DLD1 (cell line): ENCODE results near the gene FBF1.

Source experiments
- in situ Hi-C: cut with HindIII; loops from 2 replicates; pipeline ENCODE4 v1.10.0; 2017; ENCODE audit warnings: low sequenced_read_pairs

FBF1 gene

DNA sequence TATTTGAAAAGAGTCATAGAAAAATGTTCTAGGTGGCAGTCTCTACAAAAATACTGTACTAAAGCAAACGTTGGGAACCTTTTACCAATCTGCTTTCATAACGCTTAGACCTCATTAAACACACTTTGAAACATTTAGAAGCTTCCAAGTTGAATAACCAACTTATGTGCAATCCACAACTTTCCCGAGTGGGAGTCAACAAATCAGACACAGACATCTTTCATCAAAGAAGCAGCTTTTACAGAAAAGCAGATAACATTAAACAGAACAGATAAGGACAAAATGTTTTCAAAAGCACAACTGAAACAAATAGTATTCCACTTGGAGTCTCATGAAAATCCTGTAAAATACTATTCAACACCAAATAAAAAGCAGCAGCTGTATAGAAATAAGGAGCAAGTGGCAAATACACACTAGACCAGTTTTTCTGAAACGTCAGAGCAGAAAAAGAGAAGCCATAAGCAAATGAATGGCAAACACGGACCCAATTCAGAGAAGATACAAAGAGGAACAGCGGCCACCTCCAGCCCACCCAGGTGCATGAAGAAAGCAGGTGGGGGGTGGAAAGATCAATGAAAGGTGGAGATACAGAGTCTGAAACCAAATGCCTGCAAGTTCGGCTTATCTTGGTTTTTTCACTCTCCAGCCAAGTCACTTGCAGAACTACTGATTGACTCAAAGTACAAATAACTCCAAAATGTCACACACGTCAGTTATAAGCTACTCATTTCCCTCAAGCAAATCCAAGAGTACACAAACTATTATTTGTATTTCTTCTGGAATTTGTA lies 18.4 kb upstream of the FBF1 start:
- in situ Hi-C loops, result no loop called here

DNA sequence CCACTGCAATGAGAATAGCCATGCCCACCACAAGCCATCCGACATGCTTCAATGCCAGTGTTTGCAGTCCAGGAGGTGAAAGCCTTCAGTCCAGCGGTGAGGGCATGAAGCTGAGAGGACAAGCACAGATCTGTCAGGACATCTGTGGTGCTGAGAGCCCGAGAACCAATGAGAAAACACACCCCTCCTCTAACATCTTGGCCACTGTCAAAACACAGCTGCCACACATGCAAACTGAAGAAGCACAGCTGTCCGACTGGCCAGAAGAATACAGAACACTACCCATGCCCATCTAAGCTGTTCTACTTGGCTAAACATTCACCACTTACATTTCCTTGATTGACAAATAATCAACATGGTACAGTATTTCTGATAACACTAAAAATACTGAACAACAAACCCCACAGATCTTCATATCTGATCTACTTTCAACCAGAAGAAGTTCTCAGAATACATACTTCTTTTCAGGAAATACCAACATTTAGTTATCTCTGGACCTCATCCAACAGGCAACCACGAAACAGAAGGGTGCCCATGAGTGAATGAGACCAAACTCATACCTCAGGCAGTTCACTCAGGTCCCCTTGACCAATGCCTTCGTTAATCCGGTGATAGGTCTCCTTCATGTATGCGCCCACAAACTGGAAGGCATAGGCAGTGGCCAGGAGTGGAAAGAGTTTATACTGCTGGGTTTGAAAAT lies 10.2 kb upstream of the FBF1 start:
- in situ Hi-C loops, result no loop called here

DNA sequence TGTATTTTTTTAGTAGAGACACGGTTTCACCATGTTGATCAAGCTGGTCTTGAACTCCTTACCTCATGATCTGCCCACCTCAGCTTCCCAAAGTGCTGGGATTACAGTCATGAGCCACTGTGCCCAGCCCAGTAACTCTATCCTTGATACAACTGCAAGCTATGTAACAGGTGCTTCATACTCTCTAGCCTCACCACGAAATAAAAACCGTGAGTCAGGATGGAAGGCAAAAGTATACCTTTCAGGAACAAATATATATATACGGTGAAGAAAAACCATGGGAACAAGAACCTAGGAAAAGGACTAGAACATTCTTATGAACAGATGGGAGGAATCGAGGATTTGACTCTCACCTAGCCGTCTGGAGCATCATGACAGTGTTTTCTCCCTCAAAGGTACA lies 9.6 kb upstream of the FBF1 start:
- in situ Hi-C loops, result no loop called here

DNA sequence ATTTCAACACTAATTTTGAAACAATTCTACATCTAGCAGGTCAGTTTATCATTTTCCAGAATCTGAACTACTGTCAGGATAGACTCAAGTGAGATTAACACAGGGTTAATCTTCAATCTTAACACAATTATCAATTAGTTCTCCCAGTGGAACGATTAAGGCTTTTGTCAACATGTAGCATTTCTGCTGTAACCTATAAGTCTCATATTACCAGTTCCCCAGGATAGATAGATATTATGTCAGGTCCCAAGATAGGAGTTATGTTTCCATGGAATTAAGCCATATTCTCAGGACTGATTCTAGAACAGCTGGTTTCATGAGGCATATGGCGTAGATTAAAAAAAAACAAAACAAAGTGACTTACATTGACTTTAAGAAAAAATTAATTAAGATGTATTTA lies 4.4 kb upstream of the FBF1 start:
- in situ Hi-C loops, result no loop called here

DNA sequence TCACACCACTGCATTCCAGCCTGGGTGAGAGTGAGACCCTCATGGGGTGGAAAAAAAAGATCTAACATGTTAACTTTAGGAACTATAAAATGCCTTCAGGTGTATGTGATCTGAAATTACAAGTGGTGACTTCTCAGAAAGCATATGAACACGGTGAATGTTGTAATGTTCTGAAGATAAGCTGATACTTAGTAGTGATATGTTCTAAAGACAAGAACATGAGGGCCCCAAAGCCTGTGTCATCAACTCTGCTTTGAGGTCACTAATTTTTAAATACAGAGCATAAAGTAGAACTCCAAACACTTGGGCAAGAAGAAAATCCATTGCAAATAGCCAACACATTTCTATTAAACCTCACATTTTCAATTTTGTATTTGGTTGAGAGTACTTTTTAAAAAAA lies 2.6 kb upstream of the FBF1 start:
- in situ Hi-C loops, result no loop called here

DNA sequence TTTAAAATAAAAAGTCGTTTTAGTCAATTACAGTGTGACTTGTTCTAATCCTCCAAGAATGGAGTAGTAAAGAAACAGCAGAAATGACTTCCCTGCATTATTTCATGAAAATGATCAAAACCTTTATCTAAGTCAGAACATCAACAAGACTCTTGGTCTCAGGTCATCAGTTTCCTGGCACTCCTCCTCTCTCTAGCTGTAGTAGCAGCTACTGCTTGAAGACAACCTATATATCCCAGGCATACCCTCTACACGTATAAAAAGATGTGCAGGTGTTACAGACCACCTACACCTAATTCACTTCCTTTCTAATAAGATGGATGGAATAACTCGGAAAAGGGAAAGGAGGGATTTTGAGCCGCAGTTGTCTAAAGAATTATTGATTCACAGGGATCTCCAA lies 1.6 kb upstream of the FBF1 start:
- in situ Hi-C loops, result no loop called here

DNA sequence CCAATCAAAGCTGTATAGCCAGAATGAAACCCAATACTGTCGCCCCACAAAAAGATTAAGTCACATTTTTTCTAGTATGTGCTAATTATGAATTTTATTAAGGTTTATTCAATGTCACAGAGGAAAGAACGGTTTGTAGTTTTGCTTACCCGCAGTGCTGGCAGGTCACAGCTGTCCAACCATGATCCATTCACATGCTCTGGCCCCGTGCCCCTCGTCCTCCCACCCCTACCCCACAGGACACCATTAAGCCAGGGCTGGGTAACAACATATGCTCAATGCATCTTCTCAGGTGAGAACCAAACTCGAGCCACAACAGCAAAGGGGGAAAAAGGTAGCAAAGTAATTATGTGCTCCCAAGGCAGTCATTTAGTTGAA lies 589 bp upstream of the FBF1 start:
- in situ Hi-C loops, result no loop called here

DNA sequence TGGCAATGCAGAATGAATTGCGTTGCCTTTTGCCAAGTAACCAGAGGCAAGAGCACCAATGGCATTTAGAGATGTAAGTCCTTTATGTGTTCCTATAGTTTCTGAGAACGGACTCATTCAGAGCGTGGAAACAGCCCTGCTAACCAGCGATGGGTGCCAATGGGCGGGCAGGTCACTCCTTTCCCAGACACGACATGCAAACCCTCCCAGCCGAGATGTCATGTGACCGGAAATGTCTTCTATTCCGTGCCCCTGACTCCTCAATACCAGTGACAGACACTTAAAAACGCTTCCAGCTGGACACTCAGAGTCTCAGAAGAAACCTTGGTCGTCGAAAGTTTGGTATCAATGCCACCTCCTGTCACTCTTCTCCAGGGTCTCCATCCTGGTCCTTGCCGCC lies 3.2 kb downstream of the FBF1 start:
- in situ Hi-C loops, result no loop called here

DNA sequence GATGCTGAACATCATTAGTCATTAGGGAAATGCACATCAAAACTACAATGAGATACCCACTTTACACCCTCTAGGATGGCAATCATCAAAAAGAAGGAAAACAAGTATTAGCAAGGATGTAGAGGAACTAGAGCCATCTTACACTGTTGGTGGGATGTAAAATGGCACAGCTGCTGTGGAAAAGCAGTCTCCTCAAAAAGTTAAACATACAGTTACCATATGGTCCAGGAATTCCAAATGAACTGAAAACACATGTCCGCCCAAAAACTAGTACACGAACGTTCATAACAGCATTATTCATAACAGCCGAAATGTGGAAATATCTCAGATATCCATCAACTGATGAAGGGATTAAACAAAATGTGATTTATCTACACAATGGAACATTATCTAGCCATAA lies 7.0 kb downstream of the FBF1 start:
- in situ Hi-C loops, result no loop called here

DNA sequence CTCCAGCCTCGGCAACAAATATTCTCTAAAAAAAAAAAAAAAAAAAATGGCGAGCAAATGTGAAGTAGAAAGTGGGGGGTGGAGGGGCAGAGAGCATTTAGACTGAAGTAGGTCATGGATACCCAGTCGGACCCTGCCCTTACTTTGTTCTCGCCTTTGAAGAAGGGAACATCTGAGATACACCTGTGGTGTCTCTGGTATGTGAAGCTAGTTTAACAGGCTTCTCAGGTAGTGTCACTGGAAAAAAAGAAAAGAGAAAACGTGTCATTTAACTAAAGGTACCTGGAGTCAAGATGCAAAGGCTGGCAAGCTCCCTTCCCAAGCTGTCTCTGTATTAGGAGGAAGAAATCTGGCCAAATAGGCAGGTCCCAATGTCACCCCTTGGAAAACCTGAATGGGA lies 8.0 kb downstream of the FBF1 start:
- in situ Hi-C loops, result no loop called here

DNA sequence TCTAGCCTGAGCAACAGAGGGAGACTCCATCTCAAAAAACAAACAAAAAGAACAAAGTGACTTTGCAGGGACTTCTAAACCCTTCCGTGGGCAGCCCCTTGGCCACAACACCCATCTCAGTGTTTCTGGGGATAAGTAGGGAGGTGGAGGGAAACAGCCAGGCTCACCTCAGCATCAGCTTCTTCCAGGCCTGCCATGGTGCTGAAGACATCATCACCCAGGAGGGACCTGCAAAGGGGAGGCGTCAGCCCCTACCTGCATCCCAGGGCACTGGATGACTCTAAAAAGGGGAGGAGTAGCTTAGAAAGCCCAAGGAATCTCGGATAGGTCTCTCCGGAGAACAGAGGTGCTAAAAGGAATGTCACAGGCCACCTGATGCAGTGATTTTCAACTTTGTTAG lies 9.8 kb downstream of the FBF1 start:
- in situ Hi-C loops, result no loop called here

DNA sequence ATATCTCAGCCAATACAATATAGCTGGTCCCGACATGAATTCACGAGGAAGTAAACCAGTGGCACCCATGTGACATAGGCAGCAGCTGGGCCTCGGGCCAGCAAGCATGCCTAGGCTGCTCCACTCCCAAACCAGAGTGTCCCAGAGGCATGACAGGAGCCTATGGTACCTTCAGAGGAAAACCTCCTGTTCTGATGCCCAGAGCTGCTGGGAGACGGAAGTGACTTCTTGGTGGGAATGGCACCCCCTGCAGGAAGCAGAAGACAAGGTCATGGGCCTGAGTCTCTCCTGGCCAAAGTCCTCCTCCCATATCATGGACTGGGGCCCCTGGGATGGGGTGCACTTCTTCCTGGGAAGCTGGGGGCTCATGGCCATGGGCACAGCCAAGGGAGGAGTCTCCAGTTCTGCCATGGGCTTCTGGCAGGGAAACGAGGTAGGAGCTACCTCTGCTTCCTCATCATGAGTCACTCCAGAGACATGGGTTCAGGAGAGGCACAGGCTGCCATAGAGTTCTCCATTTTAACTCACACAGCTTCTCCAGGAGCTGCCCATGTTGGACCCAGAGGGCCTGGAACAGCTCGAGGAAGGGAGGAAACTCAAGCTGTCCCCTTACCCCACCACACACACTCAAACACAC lies 13.4 kb downstream of the FBF1 start:
- in situ Hi-C loops, result no loop called here

DNA sequence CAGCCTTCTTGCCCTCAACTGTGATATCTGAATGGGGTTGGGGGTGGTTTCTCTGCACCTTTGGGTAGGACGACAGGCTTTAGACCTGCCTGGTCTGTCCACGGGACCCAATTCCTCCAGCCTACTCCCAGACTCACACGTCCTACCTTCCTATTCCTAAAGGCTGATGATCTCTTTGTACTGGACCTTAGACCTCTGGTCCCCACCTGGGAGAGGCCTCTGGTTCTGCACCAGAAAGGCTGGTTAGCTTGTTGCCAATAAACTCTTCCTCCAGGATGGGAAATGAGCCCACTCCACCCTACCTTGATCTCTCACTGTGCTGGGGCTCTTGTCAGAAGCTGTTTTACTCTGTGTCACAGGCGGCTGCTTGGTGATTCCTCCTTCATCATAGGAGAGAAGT lies 14.4 kb downstream of the FBF1 start:
- in situ Hi-C loops, result no loop called here

DNA sequence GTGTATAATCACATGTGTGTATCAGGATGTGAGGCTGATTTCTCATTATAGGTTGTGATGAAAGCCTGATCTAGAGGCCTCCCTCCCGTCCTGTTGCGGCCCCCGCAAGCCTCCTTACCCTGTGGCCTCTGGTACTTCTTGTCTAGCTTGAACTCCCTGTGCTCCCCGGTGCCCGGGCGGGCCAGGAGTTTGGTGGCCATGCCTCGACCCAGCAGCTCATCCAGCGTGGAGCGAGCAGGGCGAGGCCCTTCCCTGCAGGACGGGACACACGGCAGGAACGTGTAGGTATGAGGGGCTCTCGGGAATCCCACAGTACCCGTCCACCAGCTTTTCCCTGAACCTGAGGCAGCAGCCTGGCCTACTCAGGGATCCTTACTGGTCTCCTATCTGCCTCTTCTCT lies 14.9 kb downstream of the FBF1 start:
- in situ Hi-C loops, result no loop called here

DNA sequence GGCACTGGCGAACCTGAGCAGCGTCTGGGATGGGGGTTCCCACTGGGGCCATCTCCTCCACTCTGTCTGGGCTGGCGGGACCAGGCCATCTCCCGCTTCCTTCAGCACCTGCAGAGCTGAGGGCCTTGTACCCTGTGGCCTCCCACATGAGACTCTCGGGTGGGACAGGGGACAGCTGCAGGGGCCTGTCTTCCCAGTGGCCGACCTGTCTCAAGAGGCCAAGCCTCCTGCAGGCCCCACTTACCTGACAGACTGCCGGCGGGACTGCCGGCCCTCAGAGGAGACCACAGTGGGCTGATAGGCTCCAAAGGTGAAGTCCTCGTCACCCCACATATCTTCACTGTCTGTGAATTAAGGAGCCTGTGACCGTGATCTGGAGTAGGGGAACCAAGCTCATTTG lies 15.7 kb downstream of the FBF1 start:
- in situ Hi-C loops, result no loop called here

DNA sequence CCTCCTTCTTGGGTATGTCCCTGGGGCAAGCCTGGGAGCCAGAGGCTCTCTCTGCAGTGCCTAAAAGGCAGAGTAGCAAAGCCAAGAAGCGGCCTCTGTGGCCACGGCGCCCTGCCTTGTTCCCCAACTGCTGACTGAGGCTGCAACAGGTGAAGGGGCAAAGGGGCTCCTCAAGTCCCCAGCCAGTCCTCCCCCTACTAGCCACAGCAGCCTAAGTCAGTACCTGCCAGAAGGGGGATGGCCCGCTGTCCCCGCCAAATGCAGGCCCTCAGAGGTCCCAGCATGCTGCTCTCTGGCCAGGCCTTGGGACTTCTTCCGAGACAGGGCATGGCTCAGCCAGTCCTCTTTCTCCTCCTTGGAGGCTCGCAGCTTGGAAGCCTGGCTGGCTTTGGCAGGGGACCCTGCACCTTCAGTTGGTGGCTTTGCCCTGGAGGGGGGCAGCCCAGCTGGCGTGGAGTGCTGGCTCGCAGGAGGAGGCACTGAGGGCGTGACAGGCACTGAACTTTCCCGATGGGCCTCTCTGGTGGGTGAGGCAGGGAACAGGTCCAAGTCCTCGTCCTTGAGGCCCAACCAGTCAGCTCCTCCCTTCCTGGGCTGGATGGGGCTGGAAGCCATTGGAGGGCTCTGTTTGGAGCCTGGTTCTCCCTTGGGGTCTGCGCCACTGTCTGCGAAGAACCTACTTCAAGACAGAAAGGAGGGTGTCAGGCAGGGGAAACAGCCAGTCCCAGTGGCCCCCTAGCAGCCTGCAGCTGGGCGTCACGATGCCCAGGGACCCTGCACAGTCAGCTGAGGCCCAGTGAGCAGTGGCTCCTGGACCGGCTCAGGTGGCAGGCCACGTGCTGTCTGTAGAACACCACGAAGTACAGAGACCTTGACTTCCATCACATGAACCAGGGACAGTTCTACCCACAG lies 17.6 kb downstream of the FBF1 start:
- in situ Hi-C loops, result no loop called here

DNA sequence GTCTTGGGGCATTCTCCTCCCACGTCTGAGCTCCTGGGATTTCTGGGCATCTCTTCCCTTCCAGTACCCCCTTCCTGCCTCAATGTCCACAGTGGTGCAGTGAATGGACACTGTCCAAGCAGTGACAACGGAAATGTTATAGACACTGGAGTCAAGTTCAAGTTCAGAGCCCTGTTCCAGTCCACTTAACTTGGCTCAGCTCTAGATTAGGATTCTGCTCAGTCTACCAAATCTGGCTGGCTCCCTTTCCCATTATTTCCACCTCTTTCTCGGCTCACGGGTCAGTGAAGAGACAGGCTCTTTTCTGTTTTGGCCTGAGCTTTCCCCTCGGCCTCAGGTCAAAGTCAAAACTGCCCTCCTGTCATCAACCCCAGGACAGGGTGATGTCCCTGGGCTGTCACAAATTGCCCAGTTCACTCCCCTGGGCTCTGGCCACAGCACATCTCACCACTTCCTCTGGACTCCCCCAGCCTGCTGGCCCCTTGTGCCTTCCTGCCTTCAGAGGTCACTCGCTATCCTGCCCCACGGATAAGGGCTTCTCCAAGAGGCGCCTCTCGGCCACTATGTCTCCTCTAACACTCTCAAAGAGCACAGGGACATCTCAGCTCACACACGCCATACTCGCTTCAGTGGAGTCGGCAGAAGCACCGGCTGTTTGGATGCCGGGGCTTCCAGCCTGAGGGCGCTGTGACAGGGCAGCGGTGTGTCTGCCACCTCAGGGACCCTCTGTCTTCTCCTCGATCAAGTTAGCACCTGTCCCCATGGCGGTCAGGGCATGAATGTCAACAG lies 18.5 kb downstream of the FBF1 start:
- in situ Hi-C loops, result no loop called here

DNA sequence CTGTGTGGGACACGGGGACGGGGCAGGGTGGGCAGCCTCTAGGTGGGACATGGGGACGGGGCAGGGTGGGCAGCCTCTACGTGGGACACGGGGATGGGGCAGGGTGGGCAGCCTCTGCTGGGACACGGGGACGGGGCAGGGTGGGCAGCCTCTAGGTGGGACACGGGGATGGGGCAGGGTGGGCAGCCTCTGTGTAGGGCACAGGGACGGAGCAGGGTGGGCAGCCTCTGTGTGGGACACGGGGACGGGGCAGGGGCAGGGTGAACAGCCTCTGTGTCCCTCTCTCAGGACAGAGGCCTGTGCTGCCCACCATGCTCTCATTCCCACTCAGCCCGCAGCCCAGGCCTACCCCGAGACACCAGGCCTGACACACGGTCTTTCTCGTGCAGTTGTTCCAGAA lies 19.2 kb downstream of the FBF1 start:
- in situ Hi-C loops, result no loop called here

DNA sequence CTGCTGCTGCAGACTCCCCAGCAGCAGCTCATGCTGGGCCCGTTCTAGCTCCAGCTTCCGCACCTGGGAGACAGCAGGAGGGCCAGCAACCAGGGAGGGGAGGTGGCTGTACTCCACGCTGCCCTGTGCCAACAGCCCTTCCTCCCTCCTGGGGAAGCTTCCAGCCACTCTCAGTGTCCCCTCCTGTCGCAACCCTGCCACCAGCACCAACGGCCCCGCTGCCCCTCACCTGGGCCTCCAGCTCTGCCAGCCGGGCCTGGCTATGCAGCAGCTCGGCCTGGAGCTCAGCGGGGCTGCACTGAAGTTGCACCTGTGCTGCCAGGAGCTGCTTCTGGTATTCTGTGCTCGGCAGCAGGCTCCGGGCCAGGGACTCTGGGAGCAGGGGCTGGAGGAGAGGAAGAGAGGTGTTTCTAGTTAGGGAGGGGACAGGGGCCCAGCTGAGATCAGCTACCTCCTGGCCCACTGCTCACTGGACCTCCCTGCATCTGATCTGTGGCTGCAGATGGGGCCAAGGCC lies 20.7 kb downstream of the FBF1 start:
- in situ Hi-C loops, result no loop called here

DNA sequence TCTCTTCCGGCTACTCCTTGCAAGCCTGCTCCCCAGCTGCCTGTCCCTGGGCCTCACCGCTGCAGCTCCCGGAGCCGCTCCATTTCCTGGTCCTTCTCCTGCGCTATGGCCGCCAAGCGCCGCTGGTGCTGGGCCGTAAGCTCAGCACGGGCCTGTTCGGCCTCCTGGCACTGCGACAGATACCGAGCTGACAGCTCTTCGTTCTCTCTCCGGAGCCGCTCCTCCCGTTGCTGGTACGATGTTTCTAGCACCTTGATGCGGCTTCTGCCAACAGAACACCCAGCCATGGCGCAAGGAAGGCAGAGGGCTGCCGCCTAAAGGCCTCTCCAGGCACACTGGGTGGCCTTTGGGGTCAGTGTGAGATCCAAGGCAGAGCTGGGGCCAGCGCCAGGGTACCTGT lies 21.2 kb downstream of the FBF1 start:
- in situ Hi-C loops, result no loop called here
